ENCODE measurements around the gene ZNF76.

DNA sequence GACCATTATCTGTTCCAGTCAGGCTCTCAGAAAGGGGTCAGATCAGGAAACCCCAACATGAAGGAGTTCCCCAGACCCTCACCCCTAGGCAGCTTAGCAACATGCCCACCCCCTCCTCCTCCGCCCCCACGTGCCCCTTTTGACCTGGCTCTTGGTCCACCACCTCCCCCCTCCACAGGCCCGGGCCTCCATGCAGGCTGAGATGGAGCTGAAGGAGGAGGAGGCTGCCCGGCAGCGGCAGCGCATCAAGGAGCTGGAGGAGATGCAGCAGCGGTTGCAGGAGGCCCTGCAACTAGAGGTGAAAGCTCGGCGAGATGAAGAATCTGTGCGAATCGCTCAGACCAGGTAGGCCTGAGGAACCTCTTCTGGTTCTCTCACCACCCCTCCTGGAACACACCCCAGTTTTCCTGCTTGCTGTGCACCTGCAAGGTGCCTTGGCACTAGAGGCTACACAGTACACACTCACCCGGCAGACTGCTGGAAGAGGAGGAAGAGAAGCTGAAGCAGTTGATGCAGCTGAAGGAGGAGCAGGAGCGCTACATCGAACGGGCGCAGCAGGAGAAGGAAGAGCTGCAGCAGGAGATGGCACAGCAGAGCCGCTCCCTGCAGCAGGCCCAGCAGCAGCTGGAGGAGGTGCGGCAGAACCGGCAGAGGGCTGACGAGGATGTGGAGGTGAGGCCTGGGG lies 60.0 kb downstream of the ZNF76 start:
- TF ChIP-seq, protein P1, sequence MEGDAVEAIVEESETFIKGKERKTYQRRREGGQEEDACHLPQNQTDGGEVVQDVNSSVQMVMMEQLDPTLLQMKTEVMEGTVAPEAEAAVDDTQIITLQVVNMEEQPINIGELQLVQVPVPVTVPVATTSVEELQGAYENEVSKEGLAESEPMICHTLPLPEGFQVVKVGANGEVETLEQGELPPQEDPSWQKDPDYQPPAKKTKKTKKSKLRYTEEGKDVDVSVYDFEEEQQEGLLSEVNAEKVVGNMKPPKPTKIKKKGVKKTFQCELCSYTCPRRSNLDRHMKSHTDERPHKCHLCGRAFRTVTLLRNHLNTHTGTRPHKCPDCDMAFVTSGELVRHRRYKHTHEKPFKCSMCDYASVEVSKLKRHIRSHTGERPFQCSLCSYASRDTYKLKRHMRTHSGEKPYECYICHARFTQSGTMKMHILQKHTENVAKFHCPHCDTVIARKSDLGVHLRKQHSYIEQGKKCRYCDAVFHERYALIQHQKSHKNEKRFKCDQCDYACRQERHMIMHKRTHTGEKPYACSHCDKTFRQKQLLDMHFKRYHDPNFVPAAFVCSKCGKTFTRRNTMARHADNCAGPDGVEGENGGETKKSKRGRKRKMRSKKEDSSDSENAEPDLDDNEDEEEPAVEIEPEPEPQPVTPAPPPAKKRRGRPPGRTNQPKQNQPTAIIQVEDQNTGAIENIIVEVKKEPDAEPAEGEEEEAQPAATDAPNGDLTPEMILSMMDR (IDR thresholded peaks at IDR 0.05; ENCODE audit: insufficient read depth, low read depth, low read length), result no peak
- TF ChIP-seq EZH2 (IDR thresholded peaks at IDR 0.05; ENCODE audit: insufficient read depth, low read length), result no peak
